ENCODE data around the gene HYOU1.
"Not testable (repeated sequence)": the region's sequence is repeated elsewhere in the genome, so short reads cannot be mapped to it uniquely, and the experiment has no call there.

Gene HYOU1

GRCh38 chr11:119087123-119087522, 30.1 kb upstream of the HYOU1 start:
- no peak for DNase-seq

- DNase-seq: no peak
Observed at GRCh38 chr11:119085437-119085847, 28.4 kb upstream of the HYOU1 start.

GRCh38 chr11:119084663-119085436, 27.8 kb upstream of the HYOU1 start, which contains the start of gene HMBS:
TSS of gene HMBS (plus strand) at chr11:119084881. CDS start at chr11:119085034, 153 bp downstream.
- peak; percentile 75 to 96 (median 89) for DNase-seq

GRCh38 chr11:119081682-119082260, 24.8 kb upstream of the HYOU1 start:
- DNase-seq: no peak

GRCh38 chr11:119078675-119079420, 21.8 kb upstream of the HYOU1 start:
- DNase-seq: no peak

- DNase-seq: no peak
Observed at GRCh38 chr11:119077839-119078238, 20.8 kb upstream of the HYOU1 start.

- peak; percentile 95 to 99 (median 98) for DNase-seq
Observed at GRCh38 chr11:119067371-119068222, 10.6 kb upstream of the HYOU1 start, which contains the start of gene VPS11. TSS of gene VPS11 (plus strand) at chr11:119067818. CDS start at chr11:119067824, 6 bp downstream.

GRCh38 chr11:119065369-119065768, 8.4 kb upstream of the HYOU1 start:
- DNase-seq: peak in 2 of 5 experiments; percentile 23 to 80

GRCh38 chr11:119062779-119063178, 5.8 kb upstream of the HYOU1 start:
- DNase-seq: no peak

- DNase-seq: no peak
Observed at GRCh38 chr11:119061256-119061655, 4.3 kb upstream of the HYOU1 start.

GRCh38 chr11:119059128-119059527, 2.1 kb upstream of the HYOU1 start:
- not testable (repeated sequence) for DNase-seq

- peak; percentile 25 to 58 (median 50) for DNase-seq
Observed at GRCh38 chr11:119056421-119056999, 495 bp downstream of the HYOU1 start.

- peak in 1 of 5 experiments; percentile 62 for DNase-seq
Observed at GRCh38 chr11:119055901-119056300, 1.1 kb downstream of the HYOU1 start.

GRCh38 chr11:119054418-119054817, 2.6 kb downstream of the HYOU1 start:
- no peak for DNase-seq

GRCh38 chr11:119052163-119052814, 4.7 kb downstream of the HYOU1 start:
- no peak for DNase-seq

- peak in 3 of 5 experiments; percentile 20 to 35 (median 21) for DNase-seq
Observed at GRCh38 chr11:119051440-119052162, 5.4 kb downstream of the HYOU1 start.

GRCh38 chr11:119049081-119049480, 7.9 kb downstream of the HYOU1 start:
- no peak for DNase-seq

GRCh38 chr11:119048644-119049043, 8.4 kb downstream of the HYOU1 start:
- no peak for DNase-seq

- no peak for DNase-seq
Observed at GRCh38 chr11:119047205-119047604, 9.8 kb downstream of the HYOU1 start.

- DNase-seq: no peak
Observed at GRCh38 chr11:119046489-119046888, 10.5 kb downstream of the HYOU1 start.

GRCh38 chr11:119044708-119045107, 12.3 kb downstream of the HYOU1 start:
- DNase-seq: no peak

All from T-helper 2 cell (primary cell).